Fibroblast of gingiva (primary cell): Measurements from ENCODE around the gene POLR2F.

ENCODE experiments used
- DNase-seq: peaks from one replicate; pipeline ENCODE4 v3.0.0-alpha.2; 2011; ENCODE audit warnings: low read depth

Gene POLR2F

DNA sequence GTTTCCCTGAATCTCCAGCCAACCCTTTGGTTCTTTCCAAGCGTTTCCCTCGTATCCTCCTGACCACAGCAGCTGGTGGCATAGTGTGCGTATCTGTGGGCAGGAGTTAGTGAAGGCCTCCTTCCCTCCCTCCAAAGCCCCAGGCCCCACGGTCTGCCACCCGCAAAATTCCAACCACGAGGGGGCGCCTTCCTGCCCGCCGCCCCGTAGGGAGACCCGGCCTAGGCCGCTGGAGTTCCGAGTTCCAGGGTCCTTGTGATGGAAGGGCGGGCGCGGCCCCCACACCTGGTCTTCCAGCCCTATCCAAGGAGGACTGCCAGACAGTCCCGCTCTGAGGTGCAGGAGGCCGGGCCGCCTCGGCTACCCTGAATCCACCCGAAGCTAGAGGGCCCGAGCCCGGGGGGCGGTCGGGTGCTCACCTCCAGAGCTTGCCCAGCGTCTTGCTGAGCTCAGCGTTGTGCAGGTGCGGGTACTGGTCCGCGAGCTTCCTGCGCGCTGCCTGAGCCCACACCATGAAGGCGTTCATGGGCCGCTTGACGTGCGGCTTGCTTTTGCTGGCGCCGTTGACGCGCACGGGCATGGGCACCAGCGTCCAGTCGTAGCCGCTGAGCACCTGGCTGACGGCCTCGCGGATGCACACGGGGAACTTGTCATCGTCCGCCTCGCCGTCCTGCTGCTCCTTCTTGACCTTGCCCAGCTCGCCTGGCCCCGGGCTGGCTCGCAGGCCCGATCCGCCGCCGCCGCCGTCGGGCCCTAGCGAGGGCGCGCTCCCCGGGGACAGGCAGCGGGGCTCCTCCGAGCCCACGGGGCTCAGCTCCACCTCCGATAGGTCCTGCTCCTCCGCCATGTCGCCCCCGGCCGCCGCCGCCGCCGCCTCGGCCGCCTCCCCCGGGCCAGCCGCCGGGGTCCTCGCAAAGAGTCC, 29.7 kb downstream of the POLR2F start:
- no peak for DNase-seq

DNA sequence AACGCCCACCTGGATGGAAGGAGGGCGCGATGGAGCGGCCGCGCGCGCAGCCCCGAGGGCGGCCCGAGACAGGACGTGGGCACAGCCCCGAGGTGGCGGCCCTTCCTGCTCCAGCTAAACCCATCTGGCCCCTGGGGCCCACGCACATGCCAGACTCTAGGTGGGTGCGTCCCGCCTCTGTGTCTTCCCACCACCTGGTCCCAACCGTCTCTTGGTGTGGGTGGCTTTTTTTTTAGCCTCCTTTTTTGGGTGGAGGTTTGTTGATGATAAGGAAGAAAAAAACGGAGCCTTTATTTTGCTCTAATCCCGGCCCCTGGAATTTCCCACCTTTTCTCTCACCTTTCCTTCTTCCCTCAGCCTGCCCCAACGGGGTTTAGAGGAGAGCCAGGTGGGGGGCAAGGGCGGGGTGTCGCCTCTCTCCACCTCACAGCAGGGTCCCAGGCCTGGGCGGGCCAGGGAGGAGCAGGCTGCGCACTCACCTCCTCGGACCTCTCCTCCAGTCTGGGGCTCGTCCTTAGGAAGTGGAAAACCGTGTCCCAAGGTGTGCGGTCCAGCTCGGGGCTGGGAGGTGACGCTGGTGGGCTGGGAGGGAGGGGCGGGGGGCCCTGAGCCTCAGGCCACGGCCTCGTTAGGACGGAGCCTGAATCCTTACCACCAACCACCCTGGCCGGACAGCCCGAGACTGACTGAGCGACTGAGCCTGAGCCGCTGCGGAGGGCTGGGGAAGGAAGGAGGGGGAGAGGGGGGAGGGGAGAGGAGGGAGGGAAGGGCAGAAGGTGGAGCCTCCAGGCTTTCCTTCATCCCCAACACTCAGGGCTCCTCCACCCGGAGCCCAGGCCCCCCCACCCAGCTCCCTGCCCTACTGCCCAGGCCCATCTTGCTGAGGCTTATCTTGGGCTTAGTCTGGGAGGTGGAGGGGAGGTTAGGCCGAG, 30.6 kb downstream of the POLR2F start, which contains the start of gene SOX10:
Gene SOX10 (minus strand): TSS at position 696 of the 932 bp plus-strand sequence. CDS start 771 bp downstream, outside the sequence.
- no peak for DNase-seq

- no peak for DNase-seq
Measured at GRCh38 chr22:37985050-37985585, 31.6 kb downstream of the POLR2F start.

GRCh38 chr22:37985751-37986281, 32.3 kb downstream of the POLR2F start:
- DNase-seq = no peak

- no peak for DNase-seq
Measured at GRCh38 chr22:37986371-37986770, 32.9 kb downstream of the POLR2F start.

- no peak for DNase-seq
Measured at GRCh38 chr22:37989146-37990045, 35.9 kb downstream of the POLR2F start.

DNA sequence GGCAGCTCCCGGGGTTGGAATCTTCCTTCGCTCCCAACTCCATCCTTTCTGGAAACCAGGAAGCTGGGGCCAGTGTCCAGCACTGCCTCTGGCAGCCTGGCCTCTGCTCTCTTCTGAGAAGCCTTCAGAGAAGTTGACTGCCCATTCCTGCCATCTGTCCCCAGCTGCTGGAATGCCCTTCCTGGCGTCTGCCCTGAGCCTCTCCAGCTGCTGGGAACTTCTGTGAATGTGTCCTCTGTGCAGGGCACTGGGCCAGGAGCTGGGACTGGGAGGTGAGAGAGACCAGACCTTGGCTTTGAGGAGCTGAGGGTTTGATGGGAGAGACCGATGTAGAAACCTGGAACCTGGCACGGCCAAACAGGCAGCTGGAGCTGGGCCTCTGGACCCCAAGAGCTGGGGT, 36.8 kb downstream of the POLR2F start:
- no peak for DNase-seq

GRCh38 chr22:37990862-37991261, 37.4 kb downstream of the POLR2F start:
- no peak for DNase-seq

GRCh38 chr22:37991731-37992442, 38.4 kb downstream of the POLR2F start:
- DNase-seq = no peak

- no peak for DNase-seq
Measured at GRCh38 chr22:37994049-37994448, 40.5 kb downstream of the POLR2F start.

- no peak for DNase-seq
Measured at GRCh38 chr22:37994982-37995381, 41.5 kb downstream of the POLR2F start.

DNA sequence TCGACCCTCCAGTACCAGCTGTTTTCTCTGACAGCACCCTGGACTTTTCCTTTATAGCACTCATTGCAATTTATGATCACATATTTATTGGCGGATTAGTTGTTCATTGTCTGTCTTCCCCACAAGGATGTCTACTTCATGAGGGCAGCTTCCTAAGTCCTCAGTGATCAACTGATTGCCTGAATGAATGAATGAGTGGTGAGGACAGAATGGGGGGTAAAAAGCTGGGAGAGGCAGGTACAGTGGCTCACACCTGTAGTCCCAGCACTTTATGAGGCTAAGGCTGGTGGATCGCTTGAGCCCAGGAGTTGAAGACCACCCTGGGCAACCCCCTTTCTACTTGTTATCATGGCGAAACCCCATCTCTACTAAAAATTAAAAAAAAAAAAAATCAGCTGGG, 42.0 kb downstream of the POLR2F start:
- DNase-seq = no peak

DNA sequence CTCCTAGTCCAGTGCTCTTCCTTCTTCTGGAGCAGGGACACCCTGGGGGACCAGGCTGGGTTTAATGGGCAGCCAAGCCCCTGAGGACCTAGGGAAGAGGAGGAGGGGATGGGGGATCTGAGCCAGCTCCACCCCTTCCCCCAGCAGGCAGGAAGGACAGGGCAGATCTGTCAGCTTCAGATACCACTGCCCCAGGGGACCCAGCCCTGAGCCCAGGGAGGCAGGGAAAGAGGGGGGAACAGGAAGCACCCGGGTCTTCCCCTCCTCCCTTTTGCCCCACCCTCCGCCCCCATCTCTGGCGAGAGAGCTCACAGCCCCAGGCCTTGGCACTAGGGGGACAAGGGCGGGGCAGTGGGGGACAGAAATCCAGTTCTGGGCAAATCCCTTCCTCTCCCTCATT, 42.6 kb downstream of the POLR2F start:
- DNase-seq = no peak

GRCh38 chr22:37996515-37997246, 43.2 kb downstream of the POLR2F start:
- no peak for DNase-seq

DNA sequence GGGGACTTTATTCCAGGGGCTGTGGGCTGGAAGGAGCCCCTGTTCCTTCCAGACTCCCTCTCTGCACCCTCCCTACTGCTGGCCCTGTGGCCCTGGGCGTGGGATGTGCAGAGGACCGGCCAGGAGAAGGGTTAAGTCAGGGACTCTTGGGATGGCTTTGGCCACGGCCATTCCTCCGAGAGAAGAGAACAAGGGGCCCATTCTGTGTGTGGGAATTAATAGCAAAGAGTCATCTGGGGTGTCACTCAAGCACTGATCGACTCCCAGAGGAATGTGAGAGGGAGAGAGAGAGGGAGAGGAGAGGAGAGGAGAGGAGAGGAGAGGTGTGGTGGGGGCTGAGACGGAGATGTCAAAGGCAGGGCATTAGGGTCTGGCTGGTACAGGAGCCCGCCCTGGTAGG, 45.0 kb downstream of the POLR2F start:
- DNase-seq = no peak

- no peak for DNase-seq
Measured at GRCh38 chr22:37999236-37999635, 45.7 kb downstream of the POLR2F start.

DNA sequence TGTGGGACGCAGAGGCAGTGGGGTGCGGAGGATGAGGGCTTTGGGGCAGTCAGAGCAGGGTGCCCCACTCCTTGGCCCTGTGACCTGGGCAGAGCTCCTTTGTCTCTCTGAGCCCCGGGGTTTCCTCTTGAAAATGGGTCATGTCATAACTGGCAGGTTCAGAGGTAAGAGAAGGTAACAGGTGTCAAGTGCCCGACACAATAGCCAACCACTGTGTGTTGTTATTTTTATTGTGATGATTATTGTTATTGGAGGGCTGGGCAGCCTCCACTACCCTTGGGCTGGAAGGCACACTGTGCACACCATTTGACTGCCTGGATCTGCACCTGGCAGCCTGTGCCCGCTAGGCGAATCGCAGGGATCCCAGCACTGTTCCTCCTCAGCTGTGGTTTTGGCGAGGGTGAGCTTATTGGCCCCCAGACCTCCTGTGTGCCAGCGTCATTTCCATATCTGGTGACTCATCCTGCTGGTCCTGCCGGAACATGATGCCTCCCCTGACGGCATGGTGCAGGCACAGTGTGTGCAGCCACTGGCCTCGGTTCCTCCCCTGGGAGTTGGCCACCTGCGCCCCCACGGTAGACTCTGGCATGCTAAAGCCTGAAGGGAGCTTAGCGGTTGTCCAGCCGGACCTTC, 46.3 kb downstream of the POLR2F start:
- peak; percentile 67 for DNase-seq

DNA sequence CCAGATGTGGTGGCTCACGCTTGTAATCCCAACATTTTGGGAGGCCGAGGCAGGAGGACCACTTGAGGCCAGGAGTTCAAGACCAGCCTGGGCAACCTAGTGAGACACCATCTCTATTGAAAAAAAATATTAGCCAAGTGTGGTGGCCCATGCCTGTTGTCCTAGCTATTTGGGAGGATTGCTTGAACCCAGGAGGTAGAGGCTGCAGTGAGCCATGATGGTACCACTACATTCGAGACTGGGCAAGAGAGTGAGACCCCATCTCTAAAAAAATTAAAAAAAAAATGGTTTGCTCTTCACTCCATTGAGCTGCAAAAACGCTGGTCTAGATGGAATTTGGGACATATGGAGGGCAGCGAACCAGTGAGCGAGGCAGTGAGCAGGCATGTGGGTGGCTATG, 52.4 kb downstream of the POLR2F start:
- no peak for DNase-seq

- no peak for DNase-seq
Measured at GRCh38 chr22:38006906-38007305, 53.4 kb downstream of the POLR2F start.
